Measurements from ENCODE around the gene GP9.

GP9 gene

GRCh38 chr3:129051871-129052340 is 8.7 kb upstream of the GP9 start:
- no peak for DNase-seq (ENCODE audit: low spot score)
- no peak for TF ChIP-seq CTCF (IDR thresholded peaks at IDR 0.05; ENCODE audit: extremely low read depth, missing control alignments)

DNA sequence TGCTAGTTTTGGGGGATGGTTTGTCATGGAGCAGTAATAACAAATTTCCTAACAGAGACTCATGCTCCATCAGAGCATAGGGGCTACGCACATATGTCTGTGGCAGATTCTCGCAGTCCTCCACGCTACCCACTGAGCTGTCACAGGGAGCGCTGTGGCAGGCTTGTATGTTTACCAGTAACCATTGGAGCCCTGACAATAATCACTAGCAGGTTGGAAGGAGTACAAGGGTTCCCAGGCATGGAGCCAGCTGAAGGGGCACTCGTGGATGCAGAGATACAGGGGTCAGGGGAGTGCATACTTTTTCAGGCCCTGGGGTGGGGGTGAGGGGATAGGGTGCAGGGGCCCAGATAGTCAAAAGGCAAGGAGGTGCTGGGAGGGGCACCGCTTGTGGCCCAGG is 7.9 kb upstream of the GP9 start:
- no peak for DNase-seq (ENCODE audit: low spot score)

GRCh38 chr3:129054605-129055104 is 5.9 kb upstream of the GP9 start:
- TF ChIP-seq CTCF (IDR thresholded peaks at IDR 0.05; ENCODE audit: extremely low read depth, missing control alignments), result no peak
- no peak for DNase-seq (ENCODE audit: low spot score)

More for the DNA sequence above, 7.9 kb upstream of the GP9 start:
- TF ChIP-seq CTCF (IDR thresholded peaks at IDR 0.05; ENCODE audit: extremely low read depth, missing control alignments), result no peak

DNA sequence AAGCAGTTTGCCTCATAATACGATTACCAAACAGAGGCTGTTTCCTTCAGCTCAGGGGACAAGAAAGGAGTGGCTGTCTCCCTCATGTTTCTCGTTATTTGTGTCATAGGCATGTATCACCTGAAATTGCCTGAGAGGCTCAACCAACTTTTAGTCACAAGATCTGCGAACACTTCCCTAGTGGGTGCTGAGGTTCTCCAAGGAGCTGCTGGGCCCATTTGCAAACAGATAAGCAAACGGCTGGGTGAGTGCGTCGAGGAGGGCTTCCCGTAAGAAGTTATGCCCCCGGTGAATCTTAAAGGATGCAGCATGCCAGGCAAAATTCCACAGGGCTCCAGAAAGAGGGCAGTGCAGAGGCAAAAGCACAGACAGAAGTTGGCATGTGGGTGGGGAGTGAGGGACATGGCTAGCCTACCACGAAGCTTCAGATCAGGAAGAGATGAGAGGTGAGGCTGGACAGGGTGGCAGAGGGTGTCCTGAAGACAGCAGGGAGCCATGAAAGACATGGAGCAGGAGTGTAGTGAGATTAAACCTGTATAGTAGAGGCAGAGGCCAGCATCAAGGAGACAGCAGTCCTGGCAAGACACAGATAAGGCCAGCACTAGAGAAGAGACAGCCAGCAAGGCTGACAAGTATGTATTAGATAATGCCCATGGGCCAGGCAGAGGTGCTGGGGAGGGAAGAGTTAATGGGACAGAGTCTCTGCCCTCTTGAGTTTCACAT is 4.0 kb upstream of the GP9 start:
- TF ChIP-seq CTCF (IDR thresholded peaks at IDR 0.05; ENCODE audit: extremely low read depth, missing control alignments), result no peak
- no peak for DNase-seq (ENCODE audit: low spot score)

GRCh38 chr3:129057249-129057648 is 3.3 kb upstream of the GP9 start:
- no peak for DNase-seq (ENCODE audit: low spot score)
- no peak for TF ChIP-seq CTCF (IDR thresholded peaks at IDR 0.05; ENCODE audit: extremely low read depth, missing control alignments)

- no peak for DNase-seq (ENCODE audit: low spot score)
- no peak for TF ChIP-seq CTCF (IDR thresholded peaks at IDR 0.05; ENCODE audit: extremely low read depth, missing control alignments)
Observed at GRCh38 chr3:129058441-129059200, 2.0 kb upstream of the GP9 start.

- no peak for DNase-seq (ENCODE audit: low spot score)
- no peak for TF ChIP-seq CTCF (IDR thresholded peaks at IDR 0.05; ENCODE audit: extremely low read depth, missing control alignments)
Observed at GRCh38 chr3:129059311-129059958, 1.1 kb upstream of the GP9 start.

Data from GM20000 (cell line).